ENCODE measurements around the gene CDH22.

The CDH22 gene

GRCh38 chr20:46132705-46133120 is 175.6 kb downstream of the CDH22 start:
- Histone ChIP-seq H3K9ac (ENCODE audit: low read depth, low read length) (no peak overlapping the region), H3K4me1 (ENCODE audit: insufficient read depth, low read length) (peaks cover 7% of the 10 kb centered on the region; the same call in 1 of the 2 replicates)

GRCh38 chr20:46131396-46131795 is 176.9 kb downstream of the CDH22 start:
- Histone ChIP-seq H3K27me3 (ENCODE audit: insufficient read depth, low read length) (peaks cover 41% of the 10 kb centered on the region), H3K9me3 (ENCODE audit: insufficient read depth, low read depth, low read length) (no peaks in the 10 kb centered on the region), H3K36me3 (ENCODE audit: insufficient read depth, low read depth, low read length) (no peaks in the 10 kb centered on the region), H3K4me1 (ENCODE audit: insufficient read depth, low read length) (peaks cover 5% of the 10 kb centered on the region; the same call in 1 of the 2 replicates), H3K4me3 (ENCODE audit: low read length) (no peak overlapping the region), H3K9ac (ENCODE audit: low read depth, low read length) (no peak overlapping the region), H3K27ac (ENCODE audit: low read length) (no peak overlapping the region)

More at GRCh38 chr20:46132705-46133120, 175.6 kb downstream of the CDH22 start:
- no peak overlapping the region for H3K27ac ChIP-seq (ENCODE audit: low read length)
- H3K27me3 ChIP-seq (ENCODE audit: insufficient read depth, low read length), result peaks cover 41% of the 10 kb centered on the region
- H3K4me3 ChIP-seq (ENCODE audit: low read length), result no peak overlapping the region
- H3K36me3 ChIP-seq (ENCODE audit: insufficient read depth, low read depth, low read length), result no peaks in the 10 kb centered on the region
- no peaks in the 10 kb centered on the region for H3K9me3 ChIP-seq (ENCODE audit: insufficient read depth, low read depth, low read length)

DNA sequence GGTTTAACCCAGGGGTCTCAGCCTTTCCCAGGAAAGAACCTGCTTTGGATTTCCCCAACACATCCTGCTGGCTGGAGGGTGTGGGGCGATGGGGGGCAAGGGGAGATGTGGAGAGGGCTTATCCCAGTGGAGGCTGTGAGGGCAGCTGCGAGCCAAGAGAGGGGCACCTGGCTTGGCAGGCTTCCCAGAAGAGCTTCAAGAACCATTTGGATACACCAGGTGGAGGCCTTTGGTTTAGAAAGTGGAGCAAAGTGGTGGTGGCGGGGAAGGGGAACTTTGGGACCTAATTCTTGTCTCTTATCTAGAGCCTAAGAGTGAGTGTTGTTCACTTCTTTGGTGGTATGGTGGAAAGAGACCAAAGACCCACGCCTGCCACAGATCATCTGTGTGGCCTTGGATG is 177.8 kb downstream of the CDH22 start:
- Histone ChIP-seq H3K4me3 (ENCODE audit: low read length) (no peak overlapping the region), H3K27me3 (ENCODE audit: insufficient read depth, low read length) (peaks cover 41% of the 10 kb centered on the region), H3K36me3 (ENCODE audit: insufficient read depth, low read depth, low read length) (no peaks in the 10 kb centered on the region; the same call in 1 of the 2 replicates), H3K9me3 (ENCODE audit: insufficient read depth, low read depth, low read length) (no peaks in the 10 kb centered on the region), H3K9ac (ENCODE audit: low read depth, low read length) (no peak overlapping the region), H3K4me1 (ENCODE audit: insufficient read depth, low read length) (no peaks in the 10 kb centered on the region; the same call in 1 of the 2 replicates), H3K27ac (ENCODE audit: low read length) (no peak overlapping the region)

- Histone ChIP-seq H3K27ac (ENCODE audit: low read length) (no peak overlapping the region), H3K4me1 (ENCODE audit: insufficient read depth, low read length) (no peaks in the 10 kb centered on the region; the same call in 1 of the 2 replicates), H3K9me3 (ENCODE audit: insufficient read depth, low read depth, low read length) (no peaks in the 10 kb centered on the region), H3K9ac (ENCODE audit: low read depth, low read length) (no peak overlapping the region), H3K4me3 (ENCODE audit: low read length) (no peak overlapping the region), H3K36me3 (ENCODE audit: insufficient read depth, low read depth, low read length) (no peaks in the 10 kb centered on the region; the same call in 1 of the 2 replicates), H3K27me3 (ENCODE audit: insufficient read depth, low read length) (peaks cover 41% of the 10 kb centered on the region)
Measured at GRCh38 chr20:46129955-46130481, 178.3 kb downstream of the CDH22 start.

GRCh38 chr20:46128310-46129151 is 179.8 kb downstream of the CDH22 start:
- no peak overlapping the region for H3K9ac ChIP-seq (ENCODE audit: low read depth, low read length)
- H3K27me3 ChIP-seq (ENCODE audit: insufficient read depth, low read length), result peaks cover 41% of the 10 kb centered on the region
- H3K27ac ChIP-seq (ENCODE audit: low read length), result no peak overlapping the region
- no peaks in the 10 kb centered on the region; the same call in 1 of the 2 replicates for H3K4me1 ChIP-seq (ENCODE audit: insufficient read depth, low read length)
- no peaks in the 10 kb centered on the region; the same call in 1 of the 2 replicates for H3K36me3 ChIP-seq (ENCODE audit: insufficient read depth, low read depth, low read length)
- no peaks in the 10 kb centered on the region for H3K9me3 ChIP-seq (ENCODE audit: insufficient read depth, low read depth, low read length)
- H3K4me3 ChIP-seq (ENCODE audit: low read length), result no peak overlapping the region

GRCh38 chr20:46127396-46128010 is 180.8 kb downstream of the CDH22 start:
- no peak overlapping the region for H3K9ac ChIP-seq (ENCODE audit: low read depth, low read length)
- H3K4me3 ChIP-seq (ENCODE audit: low read length), result no peak overlapping the region
- no peaks in the 10 kb centered on the region for H3K9me3 ChIP-seq (ENCODE audit: insufficient read depth, low read depth, low read length)
- no peak overlapping the region for H3K27ac ChIP-seq (ENCODE audit: low read length)
- peaks cover 35% of the 10 kb centered on the region for H3K27me3 ChIP-seq (ENCODE audit: insufficient read depth, low read length)
- H3K36me3 ChIP-seq (ENCODE audit: insufficient read depth, low read depth, low read length), result no peaks in the 10 kb centered on the region; the same call in 1 of the 2 replicates
- H3K4me1 ChIP-seq (ENCODE audit: insufficient read depth, low read length), result no peaks in the 10 kb centered on the region

DNA sequence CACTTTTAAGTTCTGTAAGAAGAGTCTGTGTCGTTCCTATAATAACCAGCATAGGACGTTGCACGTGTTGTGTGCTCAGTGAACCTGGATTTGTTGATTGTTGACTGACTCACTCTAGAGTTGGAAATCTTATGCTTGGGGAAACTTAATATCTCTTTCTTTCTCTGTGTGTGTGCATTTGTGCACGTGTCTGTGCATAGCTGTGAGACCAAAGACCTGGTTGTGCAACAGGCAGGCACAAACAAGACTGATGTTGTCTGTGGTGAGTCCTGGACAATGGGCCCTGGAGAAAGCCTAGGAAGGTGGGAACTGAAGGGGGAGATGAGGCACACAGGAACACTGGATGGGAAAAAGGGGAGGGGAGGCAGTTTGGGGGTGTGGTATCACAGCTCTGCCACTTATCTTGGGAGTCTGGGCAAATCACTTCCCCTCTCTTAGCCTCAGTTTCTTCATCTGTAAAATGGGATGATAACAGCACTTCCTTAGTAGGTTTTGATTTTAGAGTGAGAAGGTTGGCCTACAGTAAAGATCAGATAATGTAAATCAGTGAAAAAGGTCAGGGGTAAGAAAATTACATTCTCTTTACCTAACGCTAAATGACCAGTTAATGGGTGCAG is 181.8 kb downstream of the CDH22 start:
- Histone ChIP-seq H3K4me3 (ENCODE audit: low read length) (no peak overlapping the region), H3K36me3 (ENCODE audit: insufficient read depth, low read depth, low read length) (peaks cover 6% of the 10 kb centered on the region; the same call in 1 of the 2 replicates), H3K9ac (ENCODE audit: low read depth, low read length) (no peak overlapping the region), H3K27me3 (ENCODE audit: insufficient read depth, low read length) (peaks cover 26% of the 10 kb centered on the region), H3K27ac (ENCODE audit: low read length) (no peak overlapping the region), H3K4me1 (ENCODE audit: insufficient read depth, low read length) (no peaks in the 10 kb centered on the region), H3K9me3 (ENCODE audit: insufficient read depth, low read depth, low read length) (no peaks in the 10 kb centered on the region)
